Breast epithelium (tissue), 3 donors: ENCODE data around the gene SF3B5.

Experiments used
- POLR2A ChIP-seq: fragments of 450-650 bp; IDR thresholded peaks from one replicate; pipeline ENCODE4 v1.6.1; 2016; ENCODE audit warnings: antibody characterized with exemption, mild to moderate bottlenecking, moderate library complexity
- POLR2AphosphoS5 ChIP-seq, 3 donors: sonication (generic); formaldehyde crosslinking; IDR thresholded peaks; one replicate each; pipeline ENCODE4 v1.6.1; 2017; ENCODE audit warnings: antibody characterized with exemption in 3 of 3
- TF ChIP-seq, protein P1 (sequence below), 3 donors: fragments of 450-650 bp; IDR thresholded peaks; one replicate each; pipeline ENCODE4 v1.5.1; 2016 to 2017; ENCODE audit warnings: antibody characterized with exemption in 3 of 3, mild to moderate bottlenecking in 3 of 3, moderate library complexity in 3 of 3

DNA sequence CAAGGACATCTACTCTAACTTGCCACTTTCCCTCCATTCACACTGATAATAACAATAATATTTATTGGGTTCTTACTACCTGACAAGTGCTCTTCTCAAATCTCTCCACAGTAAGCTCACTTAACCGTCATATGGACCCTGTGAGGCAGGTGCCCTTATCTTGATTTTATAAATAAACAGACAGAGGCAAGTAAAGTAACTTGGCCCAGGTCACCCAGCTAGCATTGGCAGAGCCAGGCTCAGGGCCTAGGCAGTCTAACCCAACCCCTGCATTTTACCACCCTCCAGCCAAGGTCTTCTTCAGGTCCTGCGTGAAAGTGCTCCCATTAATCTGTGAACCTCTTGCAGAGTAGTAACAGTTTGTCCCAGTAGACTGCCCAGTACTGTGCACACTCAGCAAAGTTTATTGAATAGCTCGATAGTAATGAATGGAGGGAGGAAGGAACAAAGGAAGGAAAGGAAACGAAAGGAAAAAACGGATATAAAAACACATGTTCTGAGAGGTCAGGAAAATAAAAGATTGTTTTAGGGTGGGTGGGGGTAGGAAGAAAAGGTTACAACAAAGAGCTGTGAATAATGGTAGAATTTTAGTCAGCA lies 38.0 kb upstream of the SF3B5 start:
- no peak for TF ChIP-seq POLR2A
- TF ChIP-seq, protein P1, sequence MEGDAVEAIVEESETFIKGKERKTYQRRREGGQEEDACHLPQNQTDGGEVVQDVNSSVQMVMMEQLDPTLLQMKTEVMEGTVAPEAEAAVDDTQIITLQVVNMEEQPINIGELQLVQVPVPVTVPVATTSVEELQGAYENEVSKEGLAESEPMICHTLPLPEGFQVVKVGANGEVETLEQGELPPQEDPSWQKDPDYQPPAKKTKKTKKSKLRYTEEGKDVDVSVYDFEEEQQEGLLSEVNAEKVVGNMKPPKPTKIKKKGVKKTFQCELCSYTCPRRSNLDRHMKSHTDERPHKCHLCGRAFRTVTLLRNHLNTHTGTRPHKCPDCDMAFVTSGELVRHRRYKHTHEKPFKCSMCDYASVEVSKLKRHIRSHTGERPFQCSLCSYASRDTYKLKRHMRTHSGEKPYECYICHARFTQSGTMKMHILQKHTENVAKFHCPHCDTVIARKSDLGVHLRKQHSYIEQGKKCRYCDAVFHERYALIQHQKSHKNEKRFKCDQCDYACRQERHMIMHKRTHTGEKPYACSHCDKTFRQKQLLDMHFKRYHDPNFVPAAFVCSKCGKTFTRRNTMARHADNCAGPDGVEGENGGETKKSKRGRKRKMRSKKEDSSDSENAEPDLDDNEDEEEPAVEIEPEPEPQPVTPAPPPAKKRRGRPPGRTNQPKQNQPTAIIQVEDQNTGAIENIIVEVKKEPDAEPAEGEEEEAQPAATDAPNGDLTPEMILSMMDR (IDR thresholded peaks at IDR 0.05) = no peak
- TF ChIP-seq POLR2AphosphoS5 (IDR thresholded peaks at IDR 0.05) = no peak
